OCI-LY1 (cell line): ENCODE results near the gene CFAP99.

Experiments used
- CTCF ChIP-seq: fragments of 200-600 bp; sonication (generic), shearing (Covaris generic); IDR thresholded peaks from 2 replicates; pipeline ENCODE4 v1.5.1; 2017; ENCODE audit warnings: mild to moderate bottlenecking, antibody characterized with exemption, low read length, moderate library complexity, mixed read lengths
- EZH2 ChIP-seq: fragments of 200-600 bp; sonication (generic), shearing (Covaris generic); IDR thresholded peaks from 2 replicates; pipeline ENCODE4 v1.8.0; 2017; ENCODE audit warnings: borderline replicate concordance, mixed run types, mild to moderate bottlenecking, antibody characterized with exemption, low read length, moderate library complexity, mixed read lengths

- TF ChIP-seq CTCF = no peak
- no peak for TF ChIP-seq EZH2
Measured at GRCh38 chr4:2417765-2418649, 748 bp upstream of the CFAP99 start, which contains the start of gene ZFYVE28.
